G401 (cell line): ENCODE measurements around the gene HDAC11. TPM values are rescaled to one million over a fixed set of nuclear protein-coding genes. Genes with fewer than 3 reads are reported as not detected.
"Not testable (repeated sequence)": the region's sequence is repeated elsewhere in the genome, so short reads cannot be mapped to it uniquely, and the experiment has no call there.

ENCODE experiments used
- DNase-seq: peaks from one replicate; pipeline ENCODE4 v3.0.0-alpha.2; 2015; ENCODE audit warnings: low spot score
- in situ Hi-C: cut with HindIII; loops from 2 replicates; pipeline ENCODE4 v1.10.0; 2016; ENCODE audit warnings: low sequenced_read_pairs, mixed read lengths
- total RNA-seq: library from RNA; depleted of rRNA; stranded (reverse); fragments of >200 nt; shearing (Covaris generic); gene quantifications from 2 replicates; pipeline ENCODE4 v1.2.3, GENCODE V29; 2014; rRNA removed

The HDAC11 gene, protein sequence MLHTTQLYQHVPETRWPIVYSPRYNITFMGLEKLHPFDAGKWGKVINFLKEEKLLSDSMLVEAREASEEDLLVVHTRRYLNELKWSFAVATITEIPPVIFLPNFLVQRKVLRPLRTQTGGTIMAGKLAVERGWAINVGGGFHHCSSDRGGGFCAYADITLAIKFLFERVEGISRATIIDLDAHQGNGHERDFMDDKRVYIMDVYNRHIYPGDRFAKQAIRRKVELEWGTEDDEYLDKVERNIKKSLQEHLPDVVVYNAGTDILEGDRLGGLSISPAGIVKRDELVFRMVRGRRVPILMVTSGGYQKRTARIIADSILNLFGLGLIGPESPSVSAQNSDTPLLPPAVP
- 15.3 and 30.3 TPM in 2 replicates for total RNA-seq

DNA sequence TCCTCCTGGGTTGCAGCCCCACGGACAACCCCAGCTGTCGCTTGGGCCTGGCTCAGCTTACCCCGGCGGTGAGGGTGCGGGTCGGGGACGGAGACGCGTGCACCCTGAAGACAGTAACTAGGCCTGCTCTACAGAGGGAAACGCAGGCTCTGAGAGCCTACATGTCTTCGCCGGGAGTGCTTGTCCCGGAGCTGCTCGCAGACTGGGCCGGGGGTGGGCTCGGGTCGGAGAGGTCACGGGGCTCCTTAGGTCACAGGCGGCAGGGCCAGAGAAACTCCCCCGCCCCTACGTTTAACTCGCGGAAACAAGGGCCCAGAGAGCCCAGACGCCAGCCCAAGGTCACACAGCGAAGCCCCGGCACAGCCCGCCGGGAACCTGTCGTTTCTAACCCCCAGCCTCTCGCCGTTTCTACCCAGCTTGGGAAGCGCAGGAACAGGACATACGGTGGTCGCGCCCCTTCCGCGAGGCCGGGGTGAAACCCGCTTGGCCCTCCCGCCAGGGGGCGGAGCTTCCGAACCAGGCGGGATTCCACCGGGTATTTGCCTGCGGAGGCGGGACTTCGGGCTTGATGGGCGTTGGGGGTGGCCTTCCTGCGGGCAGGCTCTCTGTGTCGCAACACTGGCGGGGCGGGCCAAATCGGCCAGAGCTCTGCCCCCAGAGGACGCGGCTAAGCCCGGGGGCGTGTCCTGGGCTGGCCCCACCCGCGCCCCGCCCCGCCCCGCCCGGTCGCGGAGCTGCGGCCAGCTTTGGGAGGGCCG is at the start of gene HDAC11:
Gene HDAC11 (plus strand): TSS at position 725 of the 758 bp plus-strand sequence. CDS start 42 bp downstream, outside the sequence.
- DNase-seq = peak; percentile 98
- in situ Hi-C loops = no loop called here

DNA sequence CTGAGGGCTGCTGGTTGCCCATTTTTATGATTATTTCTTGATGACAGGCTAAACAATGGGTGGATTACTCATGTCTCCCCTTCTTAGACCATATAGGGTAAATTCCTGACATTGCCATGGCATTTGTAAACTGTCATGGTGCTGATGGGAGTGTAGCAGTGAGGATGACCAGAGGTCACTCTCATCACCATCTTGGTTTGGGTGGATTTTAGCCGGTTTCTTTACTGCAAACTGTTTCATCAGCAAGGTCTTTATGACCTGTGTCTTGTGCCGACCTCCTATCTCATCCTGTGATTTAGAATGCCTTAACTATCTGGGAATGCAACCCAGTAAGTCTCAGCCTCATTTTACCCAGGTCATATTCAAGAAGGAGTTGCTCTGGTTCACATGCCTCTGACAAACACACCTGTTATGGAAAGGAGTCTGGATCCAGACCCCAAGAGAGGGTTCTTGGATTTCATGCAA is 49.7 kb upstream of the HDAC11 start:
- in situ Hi-C loops, DNase-seq: not testable (repeated sequence)

DNA sequence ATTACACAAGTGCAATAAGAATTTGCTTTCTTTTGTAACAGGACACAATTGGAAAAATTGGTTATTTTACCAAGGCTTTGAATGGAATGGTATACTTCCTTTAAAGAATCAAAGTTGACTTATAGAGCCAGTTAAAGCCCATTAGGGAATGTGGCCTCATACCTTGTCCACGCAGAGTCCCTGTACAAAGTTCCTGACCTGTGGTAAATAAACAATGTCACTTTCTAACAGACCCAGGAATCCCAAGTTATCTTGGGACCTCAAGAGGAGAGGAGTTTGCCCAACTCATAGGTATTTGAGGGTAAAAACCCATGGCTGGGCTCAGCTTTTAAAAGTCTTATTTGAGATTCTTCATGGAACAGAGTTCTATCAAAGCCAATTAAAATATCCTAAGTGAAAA is 48.0 kb upstream of the HDAC11 start:
- in situ Hi-C loops = no loop called here
- DNase-seq = no peak

DNA sequence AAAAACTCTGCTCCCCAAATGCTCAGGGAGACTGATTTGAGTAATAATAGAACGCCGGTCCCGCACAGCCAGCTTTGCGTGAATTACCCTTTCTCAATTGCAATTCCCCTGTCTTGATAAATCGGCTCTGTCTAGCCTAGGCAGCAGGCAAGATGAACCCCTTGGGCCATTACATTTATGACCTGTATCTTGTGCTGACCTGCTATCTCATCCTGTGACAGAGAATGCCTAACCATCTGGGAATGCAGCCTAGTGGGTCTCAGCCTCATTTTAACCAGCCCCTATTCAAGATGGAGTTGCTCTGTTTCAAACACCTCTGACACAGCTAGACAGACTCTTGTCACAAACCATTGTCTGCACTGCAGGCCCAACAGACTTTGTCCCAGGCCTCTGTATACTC is 46.2 kb upstream of the HDAC11 start:
- no peak for DNase-seq
- in situ Hi-C loops = no loop called here

DNA sequence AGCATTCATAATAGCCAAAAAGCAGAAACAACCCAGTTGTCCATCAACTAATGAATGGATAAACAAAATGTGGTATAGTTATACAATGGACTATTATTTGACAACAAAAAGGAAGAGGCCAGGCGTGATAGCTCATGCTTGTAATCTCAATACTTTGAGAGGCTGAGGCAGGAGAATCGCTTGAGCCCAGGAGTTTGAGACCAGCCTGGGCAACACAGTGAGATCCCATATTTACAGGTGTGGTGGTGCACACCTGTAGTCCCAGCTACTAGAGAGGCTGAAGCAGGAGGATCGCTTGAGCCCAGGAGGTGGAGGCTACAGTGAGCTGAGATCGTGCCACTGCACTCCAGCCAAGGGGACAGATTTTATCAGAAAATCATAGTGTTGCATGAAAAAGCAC is 43.9 kb upstream of the HDAC11 start:
- in situ Hi-C loops, DNase-seq: not testable (repeated sequence)

DNA sequence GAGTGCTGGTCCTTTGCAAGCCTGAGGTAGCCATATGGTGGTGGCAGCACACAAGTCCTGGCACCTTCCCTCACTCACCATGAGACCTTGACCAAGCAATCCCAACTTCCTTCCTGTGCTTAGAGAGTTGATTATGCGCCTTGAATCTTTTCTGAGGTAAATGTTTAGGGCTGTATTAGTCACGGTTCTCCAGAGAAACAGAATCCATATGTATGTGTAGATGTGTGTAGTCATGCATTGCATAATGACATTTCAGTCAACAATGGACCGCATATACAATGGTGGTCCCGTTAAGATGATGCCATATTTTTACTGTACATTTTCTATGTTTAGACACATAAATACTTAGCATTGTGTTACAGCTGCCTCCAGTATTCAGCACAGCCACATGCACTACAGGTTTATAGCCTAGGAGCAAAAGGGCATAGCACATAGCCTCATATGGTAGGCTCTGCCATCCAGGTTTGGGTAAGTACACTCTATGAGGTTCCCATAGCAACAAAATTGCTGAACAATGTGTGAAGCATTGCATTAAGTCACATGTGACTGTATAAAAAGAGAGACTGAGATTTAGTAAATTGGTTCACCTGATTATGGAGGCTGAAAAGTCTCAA is 39.8 kb upstream of the HDAC11 start:
- in situ Hi-C loops = no loop called here
- no peak for DNase-seq

DNA sequence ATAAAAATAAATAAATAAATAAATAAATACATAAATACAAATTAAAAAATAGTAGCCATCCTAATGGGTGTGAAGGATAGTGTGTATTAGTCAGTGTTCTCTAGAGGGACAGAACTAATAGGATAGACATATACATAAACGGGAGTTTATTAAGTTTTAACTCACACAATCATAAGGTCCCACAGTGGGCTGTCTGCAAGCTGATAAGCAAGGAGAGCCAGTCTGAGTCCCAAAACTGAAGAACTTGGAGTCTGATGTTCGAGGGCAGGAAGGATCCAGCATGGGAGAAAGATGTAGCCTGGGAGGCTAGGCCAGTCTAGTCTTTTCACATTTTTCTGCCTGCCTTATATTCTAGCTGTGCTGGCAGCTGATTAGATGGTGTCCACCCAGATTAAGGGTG is 37.2 kb upstream of the HDAC11 start:
- DNase-seq, in situ Hi-C loops: not testable (repeated sequence)

DNA sequence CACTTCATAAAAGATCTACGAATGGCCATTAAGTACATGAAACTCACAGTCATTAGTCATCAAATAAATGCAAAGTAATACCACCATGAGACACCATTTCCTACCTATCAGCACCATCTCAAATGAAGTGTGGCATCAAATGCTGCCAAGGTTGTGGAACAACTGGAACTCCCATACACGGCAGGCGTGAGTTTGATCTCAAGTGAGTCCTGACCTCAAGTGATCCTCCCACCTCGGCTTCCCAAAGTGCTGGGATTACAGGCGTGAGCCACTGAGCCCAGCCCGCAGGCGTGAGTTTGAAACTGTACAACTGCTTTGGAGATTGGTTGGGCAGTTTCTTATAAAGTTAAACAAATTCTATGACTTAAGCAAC is 28.8 kb upstream of the HDAC11 start:
- DNase-seq = no peak
- in situ Hi-C loops = no loop called here

DNA sequence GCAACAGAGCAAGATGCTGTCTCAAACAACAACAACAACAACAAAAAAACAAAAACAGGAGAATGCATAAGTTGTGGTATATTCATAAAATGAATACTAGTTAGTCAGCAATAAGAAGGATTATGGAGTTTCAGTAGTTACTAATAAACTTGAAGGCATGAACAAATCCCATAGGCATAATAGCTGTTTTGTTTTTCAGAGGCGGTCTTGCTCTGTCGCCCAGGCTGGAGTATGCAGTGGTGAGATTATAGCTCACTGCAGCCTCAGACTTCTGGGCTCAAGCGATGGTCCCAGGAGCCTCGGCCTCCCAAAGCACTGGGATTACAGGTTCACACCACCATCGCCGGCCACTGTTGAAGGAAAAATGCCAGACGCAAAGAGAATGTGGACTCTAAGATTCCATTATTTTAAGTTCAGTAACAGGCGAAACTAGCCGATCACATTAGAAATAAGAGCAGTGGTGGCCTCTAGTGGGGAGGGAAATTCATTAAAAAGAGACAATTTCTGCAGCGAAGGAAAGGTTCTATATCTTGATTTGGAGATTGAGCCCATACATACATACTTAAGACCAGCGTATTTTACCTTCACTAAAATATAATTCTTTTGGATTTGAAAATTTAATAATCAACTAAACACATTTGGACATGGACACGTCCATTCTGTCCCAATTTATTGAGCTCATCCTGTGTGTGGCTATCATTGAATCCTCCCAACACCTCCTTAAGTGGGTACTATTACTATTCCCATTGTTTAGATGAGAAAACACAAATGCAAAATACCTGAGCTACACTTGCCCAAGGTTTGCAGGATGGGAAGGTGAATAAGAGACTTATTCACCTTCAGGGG is 27.4 kb upstream of the HDAC11 start:
- DNase-seq = peak; percentile 84
- in situ Hi-C loops = no loop called here

DNA sequence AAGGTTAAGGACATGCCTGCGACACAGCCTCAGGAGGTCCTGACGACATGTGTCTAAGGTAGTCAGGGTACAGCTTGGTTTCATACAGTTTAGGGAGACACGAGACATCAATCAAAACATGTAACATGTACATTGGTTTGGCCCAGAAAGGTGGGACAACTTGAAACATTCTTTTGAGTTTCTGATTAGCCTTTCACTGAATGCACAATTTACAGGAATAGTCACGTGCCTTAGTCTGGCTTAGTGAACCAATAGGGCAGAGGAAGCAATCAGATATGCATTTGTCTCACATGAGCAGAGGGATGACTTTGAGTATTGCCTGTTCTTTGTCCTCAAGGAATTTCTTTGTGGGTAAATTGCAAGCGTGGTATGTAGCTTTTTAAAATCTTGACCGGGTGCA is 24.5 kb upstream of the HDAC11 start:
- in situ Hi-C loops = no loop called here
- no peak for DNase-seq

DNA sequence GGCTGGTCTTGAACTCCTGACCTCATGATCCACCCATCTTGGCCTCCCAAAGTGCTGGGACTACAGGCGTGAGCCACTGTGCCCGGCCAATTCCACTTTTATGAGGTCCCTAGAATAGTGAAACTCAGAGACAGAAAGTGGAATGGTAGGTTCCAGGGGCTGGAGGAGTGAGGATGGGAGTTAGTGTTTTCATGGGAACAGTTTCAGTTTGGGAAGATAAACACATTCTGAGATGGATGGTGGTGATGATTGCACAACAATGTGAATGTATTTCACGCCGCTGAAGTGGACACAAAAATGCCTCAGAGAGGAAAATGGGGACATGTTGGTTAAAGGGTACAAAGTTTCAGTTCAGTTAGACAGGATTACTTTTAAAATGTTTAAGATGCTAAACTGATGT is 22.5 kb upstream of the HDAC11 start:
- in situ Hi-C loops = no loop called here
- no peak for DNase-seq

DNA sequence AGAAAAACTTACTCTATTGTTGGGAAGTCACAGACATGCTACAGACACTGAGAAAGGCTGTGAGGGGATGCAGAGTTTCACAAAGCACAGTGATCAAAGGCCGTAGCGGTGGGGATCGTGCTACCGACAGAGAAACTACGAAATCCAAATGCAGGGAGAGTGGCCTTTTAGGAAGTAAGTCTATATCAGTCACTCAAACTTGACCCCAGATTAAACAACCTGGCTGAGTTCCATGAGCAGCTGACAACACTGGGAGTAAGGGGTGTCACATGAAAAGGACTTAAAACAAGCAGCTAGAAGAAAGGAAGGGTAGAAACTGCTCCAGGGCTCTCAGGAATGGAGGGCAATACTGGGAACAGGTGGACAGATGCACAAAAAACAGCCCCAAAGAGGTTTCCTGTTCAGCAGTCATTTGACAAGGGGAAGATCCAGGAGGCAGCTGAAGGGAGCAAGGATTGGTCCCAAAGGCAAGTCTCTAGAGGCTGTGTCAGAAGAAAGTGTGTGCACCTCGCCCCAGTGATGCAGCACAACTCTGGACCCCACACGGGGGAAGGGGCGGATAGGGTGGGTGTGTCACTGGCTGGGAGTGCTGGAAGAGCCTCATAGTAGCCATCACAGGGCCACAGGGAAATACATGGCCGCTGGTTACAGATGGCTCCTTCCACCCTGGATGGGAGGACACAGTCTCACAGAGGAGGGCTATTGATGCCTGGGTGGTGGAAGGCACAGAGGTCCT is 20.3 kb upstream of the HDAC11 start:
- in situ Hi-C loops = no loop called here
- no peak for DNase-seq

DNA sequence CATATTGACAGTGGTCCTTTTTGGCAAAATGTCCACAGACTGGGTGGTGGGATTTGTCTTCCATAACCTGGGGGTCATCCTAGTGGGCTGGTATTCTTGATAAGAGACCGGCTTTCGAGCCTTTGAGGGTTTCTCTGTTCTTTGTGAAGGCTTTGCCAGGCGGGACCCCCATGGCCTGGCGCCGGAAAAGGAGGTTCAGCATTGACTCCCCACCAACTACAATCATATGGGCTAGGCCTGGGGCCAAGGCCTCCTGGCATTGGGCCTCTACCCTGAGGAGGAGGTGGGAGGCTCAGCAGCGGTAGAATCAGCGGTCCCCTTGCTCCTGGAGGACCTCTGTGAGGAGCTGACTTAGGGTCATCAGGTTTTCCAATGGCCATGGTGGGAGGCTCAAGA is 19.8 kb upstream of the HDAC11 start:
- in situ Hi-C loops = no loop called here
- no peak for DNase-seq

DNA sequence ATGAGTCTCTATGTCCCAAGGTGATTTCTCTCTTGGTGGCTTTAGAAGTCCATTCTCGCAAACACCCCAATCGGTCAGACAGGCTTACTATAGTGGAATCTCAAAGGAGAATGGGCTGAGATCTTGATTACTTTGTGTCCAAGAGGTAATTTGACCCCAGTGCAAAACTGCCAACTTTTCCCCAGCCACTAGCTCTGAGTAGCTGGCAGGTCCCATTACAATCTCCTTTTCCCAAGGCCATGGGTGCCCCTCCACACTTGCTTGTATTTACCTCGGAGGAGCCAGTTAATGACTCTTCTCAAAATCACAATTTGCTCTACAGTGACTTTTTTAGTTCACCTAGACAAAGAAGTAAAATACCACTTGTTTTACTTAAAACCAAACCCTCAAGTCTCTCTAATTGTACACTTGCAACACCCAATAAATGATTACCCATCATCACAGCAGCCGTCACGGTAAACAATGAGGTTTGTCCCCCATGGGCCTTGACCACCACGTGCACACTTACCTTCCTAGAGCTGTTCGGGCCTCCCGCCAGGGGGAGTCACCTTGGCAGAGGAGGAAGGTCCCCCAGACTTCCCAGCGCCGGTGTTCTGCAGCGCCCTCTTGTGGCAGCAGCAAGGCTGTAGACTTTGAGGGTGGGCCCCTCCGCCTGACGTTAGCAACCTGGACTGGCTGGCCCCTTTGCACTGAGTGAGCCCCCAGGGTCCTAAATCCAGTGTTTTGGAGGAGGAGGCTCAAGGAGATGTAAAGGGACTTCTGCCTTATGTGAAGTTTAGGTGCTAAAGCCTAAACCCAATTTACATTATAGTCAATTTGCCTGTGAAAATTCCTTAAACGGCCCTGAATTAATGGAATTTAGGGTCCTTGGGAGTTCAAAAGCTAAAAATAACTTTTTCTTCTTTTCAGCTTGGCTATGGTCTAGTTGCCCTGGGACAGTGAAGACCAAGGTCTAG is 18.7 kb upstream of the HDAC11 start:
- DNase-seq = peak; percentile 51
- in situ Hi-C loops = no loop called here

DNA sequence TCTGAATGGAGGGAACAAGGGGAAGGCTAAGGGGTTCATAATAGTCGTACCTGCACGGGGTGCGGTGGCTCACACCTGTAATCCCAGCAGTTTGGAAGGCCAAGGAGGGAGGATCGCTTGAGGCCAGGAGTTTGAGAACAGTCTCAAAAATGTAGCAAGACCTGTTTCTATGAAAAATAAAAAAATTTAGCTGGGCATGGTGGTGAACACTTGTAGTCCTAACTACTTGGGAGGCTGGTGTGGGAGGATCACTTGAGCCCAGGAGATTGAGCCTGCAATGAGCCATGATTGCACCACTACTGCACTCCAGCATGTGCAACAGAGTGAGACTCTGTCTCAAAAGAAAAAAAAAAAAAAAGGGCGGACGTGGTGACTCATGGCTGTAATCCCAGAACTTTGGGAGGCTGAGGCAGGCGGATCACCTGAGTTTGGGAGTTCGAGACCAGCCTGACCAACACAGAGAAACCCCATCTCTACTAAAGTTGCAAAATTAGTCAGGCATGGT is 17.9 kb upstream of the HDAC11 start:
- DNase-seq = no peak
- in situ Hi-C loops = no loop called here

DNA sequence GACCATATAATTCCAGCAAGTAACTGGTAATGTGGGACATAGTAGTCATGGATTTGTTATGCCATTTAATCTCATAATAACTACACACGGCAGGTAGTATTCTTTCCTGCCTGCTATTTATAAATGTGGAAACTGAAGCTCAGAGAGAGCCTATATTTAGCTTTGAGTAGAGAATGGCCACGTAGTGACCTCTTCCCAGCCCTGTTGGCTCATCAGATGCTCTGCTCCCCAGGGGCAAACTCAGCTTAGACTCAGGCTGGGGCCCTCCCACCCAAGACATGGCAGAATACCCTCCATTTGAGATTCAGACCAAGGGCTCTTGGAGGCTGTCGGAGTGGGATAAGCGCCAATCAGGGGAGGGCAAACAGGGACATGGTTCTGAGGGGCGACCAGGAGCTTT is 17.3 kb upstream of the HDAC11 start:
- DNase-seq = no peak
- in situ Hi-C loops = no loop called here

DNA sequence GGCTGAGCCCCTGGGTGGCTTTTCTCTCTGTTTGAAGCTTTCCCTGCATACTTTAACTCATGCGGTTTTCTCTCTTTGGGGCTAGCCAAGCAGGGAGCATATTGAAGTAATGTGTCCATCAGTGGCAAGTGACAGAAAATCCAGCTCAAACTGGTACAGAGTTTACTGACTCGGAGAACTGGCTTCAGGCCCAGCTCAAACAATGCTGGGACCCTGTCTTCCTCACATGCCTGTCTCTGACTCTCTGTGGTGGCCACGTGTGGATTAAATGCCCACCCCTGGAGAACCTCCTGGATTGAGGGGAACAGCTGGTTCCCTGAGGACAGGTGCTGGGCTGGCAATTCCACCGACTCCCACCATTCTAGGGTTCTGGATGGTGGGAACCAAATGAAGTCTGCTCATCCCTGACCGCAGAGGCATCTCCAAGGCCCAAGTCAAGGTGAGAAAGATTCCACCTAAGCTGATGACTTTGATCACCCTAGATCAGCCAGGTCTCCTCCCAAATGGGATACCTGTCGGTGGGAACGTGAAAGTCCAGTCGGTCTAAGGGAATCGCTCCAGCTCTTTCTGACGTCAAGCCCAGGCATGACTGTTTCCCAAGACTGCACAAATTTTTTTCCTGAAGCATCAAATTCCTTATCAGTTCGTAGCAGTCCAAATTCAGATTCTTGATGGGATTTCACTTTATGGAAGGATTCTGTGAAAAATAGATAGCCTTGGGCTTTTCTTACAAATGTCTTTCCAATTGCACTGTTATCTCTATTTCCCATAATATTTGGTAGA is 16.3 kb upstream of the HDAC11 start:
- DNase-seq = no peak
- in situ Hi-C loops = no loop called here
